ENCODE measurements around the gene PIF1.
A peak's percentile ranks its signal among the peaks of the same experiment; 100 is the strongest.

Gene PIF1

GRCh38 chr15:64847876-64848716 lies 22.6 kb upstream of the PIF1 start:
- no peak for DNase-seq (ENCODE audit: extremely low read depth, low read depth)
- no peak for TF ChIP-seq CTCF (IDR thresholded peaks at IDR 0.05; ENCODE audit: low read depth, low read length, missing control alignments)
- H3K4me3 ChIP-seq (replicated peaks; ENCODE audit: low read depth, low read length), result no peak overlapping the region

- no peak for DNase-seq (ENCODE audit: extremely low read depth, low read depth)
- H3K4me3 ChIP-seq (replicated peaks; ENCODE audit: low read depth, low read length), result no peak overlapping the region
These were observed 22.0 kb upstream of the PIF1 start for GRCh38 chr15:64847448-64847847.

GRCh38 chr15:64847016-64847415 lies 21.6 kb upstream of the PIF1 start:
- no peak for TF ChIP-seq CTCF (IDR thresholded peaks at IDR 0.05; ENCODE audit: low read depth, low read length, missing control alignments)
- no peak overlapping the region for H3K4me3 ChIP-seq (replicated peaks; ENCODE audit: low read depth, low read length)
- DNase-seq (ENCODE audit: extremely low read depth, low read depth), result no peak

More at GRCh38 chr15:64847448-64847847, 22.0 kb upstream of the PIF1 start:
- no peak for TF ChIP-seq CTCF (IDR thresholded peaks at IDR 0.05; ENCODE audit: low read depth, low read length, missing control alignments)

- H3K4me3 ChIP-seq (replicated peaks; ENCODE audit: low read depth, low read length), result no peak overlapping the region
- DNase-seq (ENCODE audit: extremely low read depth, low read depth), result no peak
These were observed 20.6 kb upstream of the PIF1 start for GRCh38 chr15:64845831-64846595.

GRCh38 chr15:64845183-64845611 lies 19.8 kb upstream of the PIF1 start:
- no peak for DNase-seq (ENCODE audit: extremely low read depth, low read depth)
- peak overlapping the region; percentile 5; the same call in 1 of the 2 replicates for H3K4me3 ChIP-seq (replicated peaks; ENCODE audit: low read depth, low read length)
- no peak for TF ChIP-seq CTCF (IDR thresholded peaks at IDR 0.05; ENCODE audit: low read depth, low read length, missing control alignments)

More at GRCh38 chr15:64845831-64846595, 20.6 kb upstream of the PIF1 start:
- no peak for TF ChIP-seq CTCF (IDR thresholded peaks at IDR 0.05; ENCODE audit: low read depth, low read length, missing control alignments)

- peak overlapping the region; percentile 5; the same call in 1 of the 2 replicates for H3K4me3 ChIP-seq (replicated peaks; ENCODE audit: low read depth, low read length)
- DNase-seq (ENCODE audit: extremely low read depth, low read depth), result no peak
- TF ChIP-seq CTCF (IDR thresholded peaks at IDR 0.05; ENCODE audit: low read depth, low read length, missing control alignments), result no peak
These were observed 19.2 kb upstream of the PIF1 start for GRCh38 chr15:64844576-64845145.

Measured in HFF-Myc (cell line).